Measurements from ENCODE around the gene GRIP1.

Gene GRIP1

GRCh38 chr12:66678338-66679275 is at the start of gene GRIP1:
Gene GRIP1, minus strand, starts transcription at chr12:66679076. Its CDS starts 172 bp downstream, at chr12:66678904.
- DNase-seq, result no peak

GRCh38 chr12:66726556-66726955 is 47.7 kb upstream of the GRIP1 start:
- no peak for DNase-seq

DNA sequence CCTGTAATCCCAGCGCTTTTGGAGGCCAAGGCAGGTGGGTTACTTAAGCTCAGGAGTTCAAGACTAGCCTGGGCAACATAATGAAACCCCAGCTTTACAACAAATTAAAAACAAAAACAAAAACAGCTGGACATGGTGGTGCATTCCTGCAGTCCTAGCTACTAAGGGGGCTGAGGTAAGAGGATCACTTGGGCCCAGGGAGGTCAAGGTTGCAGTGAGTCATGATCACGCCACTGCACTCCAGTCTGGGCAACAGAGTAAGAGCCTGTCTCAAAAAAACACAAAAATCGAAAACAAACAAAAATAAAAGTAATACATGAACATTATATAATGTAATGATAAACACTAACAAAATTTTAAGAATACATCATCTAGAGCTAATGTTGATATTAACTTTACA is 46.2 kb upstream of the GRIP1 start:
- no peak for DNase-seq

DNA sequence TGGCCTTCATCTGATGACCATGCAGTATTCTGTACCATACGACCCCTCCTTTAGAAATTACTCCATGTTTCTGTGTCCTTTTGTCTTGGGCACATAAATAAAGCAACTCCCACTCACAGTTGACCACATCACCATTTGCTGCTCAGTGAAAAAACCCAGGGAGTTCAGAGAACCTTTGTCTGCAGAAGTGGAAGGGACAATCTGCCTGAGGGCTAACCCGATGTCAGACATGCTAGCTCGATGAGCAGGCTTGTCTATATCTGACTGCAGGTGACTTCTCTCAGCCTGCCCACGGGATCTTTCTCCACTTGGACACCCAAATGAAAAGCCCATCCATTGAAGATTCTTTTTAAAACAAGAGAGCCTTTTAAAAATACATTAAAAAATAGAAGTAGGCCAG is 45.7 kb upstream of the GRIP1 start:
- DNase-seq, result no peak

GRCh38 chr12:66724026-66724425 is 45.1 kb upstream of the GRIP1 start:
- DNase-seq, result no peak

GRCh38 chr12:66719862-66720261 is 41.0 kb upstream of the GRIP1 start:
- DNase-seq, result no peak

DNA sequence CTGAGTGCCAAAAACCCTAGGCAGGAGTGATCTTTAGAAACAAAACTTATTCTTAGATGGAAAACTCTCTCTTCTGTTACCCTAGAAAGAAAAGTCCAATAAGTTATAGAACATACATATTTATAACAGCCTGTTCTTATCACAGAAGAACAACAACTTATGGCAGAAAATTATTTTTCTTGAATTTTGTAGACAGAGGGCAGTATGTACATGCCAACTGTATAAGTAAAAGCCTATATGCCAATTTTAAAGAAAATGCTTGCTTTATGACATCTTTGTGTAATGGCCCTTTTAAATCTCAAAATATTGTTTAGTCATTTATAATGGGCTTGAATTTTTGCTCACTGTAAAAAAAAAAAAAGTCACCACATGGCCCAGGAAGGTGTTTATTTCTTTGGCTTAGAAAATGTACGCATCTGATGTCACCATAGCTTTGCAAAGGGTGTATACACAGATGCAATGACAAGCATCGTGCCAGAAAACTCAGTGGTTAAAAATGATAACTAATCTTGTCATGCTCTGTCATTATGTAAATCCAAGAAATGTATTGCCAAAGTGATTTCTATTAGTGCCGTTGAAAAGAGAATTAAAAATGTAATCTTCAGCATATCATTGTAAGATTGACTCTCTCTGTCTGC is 38.3 kb upstream of the GRIP1 start:
- no peak for DNase-seq

GRCh38 chr12:66716522-66716921 is 37.6 kb upstream of the GRIP1 start:
- no peak for DNase-seq

DNA sequence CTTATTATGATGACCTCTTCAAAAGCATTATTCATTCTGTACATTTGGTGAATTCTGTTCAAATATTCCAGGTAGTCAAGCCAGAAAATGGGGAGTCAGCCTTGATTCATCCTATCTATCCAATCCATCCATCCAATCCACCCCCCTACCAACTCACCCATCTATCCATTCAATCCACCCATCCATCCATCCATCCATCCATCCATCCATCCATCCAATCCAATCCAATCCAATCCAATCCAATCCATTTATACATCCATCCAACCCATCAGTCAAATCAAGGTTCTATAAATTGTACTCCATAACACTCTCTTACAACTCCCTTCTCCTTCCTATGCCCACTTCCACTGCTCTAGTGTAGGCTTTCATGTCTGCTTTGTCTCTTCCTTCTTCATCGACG is 35.8 kb upstream of the GRIP1 start:
- DNase-seq, result no peak

- DNase-seq, result no peak
Measured at GRCh38 chr12:66713984-66714383, 35.1 kb upstream of the GRIP1 start.

- no peak for DNase-seq
Measured at GRCh38 chr12:66709893-66710292, 31.0 kb upstream of the GRIP1 start.

DNA sequence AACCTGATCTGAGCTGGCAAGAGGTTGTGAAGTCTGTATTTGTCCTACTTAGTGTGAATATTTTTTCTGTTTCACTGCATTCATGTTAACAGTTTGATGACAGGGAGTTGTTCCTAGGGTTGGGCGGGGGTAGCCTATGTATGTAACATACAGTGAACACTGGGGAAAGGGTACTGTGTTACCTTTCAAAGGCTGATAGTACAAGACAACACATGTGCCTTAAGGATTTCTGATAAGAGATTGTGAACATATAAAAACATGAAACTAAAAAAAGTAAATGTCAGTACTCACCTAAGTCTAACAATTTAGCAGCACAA is 30.5 kb upstream of the GRIP1 start:
- no peak for DNase-seq

GRCh38 chr12:66708704-66709456 is 30.0 kb upstream of the GRIP1 start:
- no peak for DNase-seq

DNA sequence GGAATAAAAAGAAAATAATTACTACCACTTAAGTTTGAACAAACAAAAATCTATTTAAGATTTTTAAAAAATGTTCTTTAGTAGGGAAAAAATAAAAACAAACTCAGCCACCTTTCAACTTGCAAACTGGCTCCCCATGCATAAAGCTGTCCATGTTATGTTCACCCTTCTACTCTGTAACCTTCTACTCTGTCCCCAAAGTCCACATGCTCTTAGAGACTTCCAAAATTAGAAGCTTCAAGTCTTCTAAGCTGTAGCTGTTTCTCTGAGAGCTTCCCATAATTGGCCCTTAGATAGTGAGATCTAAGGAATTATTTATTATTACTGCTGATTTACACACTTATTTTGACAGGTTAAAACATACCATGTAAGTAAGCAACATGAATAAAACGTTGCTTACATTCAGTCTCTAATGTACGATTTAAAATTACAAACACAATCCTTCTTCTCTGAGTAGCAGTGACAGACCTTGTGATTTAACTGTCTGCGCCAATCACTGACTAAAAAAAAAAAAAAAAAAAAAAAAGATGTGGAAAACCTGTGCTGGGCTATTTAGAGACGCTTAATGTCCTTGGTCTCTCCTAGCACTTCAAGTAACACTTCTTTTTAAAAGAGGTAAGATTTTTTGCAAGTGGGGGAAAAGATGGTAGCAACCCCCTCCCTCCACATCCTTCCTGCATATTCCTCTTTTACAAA is 28.3 kb upstream of the GRIP1 start:
- no peak for DNase-seq

DNA sequence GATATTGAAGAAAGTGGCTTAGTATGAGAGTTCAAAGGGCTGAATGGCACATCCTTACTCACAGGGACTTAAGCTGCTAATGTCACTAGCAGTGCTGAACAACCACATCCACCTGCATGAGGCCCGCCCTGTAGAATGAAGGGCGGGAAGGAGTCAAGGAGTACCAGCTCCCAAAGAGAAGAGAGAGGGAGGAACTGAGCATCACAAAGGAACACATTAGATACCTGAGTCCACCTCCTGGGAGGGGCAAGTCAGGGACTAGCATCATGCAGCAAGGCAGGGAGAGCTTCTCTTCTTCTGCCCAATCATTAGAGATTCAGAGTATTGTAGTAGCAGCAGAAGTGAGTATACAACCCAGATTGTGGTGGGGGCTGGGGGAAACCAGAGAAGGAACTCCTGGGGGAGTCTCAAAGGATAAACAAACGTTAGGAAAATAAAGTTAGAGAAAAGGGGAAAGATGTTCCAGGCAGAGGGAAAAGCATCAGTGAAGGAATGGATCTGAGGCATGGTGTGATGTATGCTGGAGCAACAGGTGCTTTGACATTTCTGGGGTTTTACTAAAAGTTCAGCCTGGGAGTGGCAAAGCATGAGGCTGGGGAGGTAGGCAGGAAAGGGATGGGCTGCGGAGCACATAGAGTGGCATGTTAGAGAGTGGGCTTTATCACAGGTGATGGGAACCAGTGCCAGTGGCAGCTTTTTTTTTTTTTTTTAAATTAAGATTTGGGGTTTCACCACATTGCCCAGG is 21.0 kb upstream of the GRIP1 start:
- no peak for DNase-seq

DNA sequence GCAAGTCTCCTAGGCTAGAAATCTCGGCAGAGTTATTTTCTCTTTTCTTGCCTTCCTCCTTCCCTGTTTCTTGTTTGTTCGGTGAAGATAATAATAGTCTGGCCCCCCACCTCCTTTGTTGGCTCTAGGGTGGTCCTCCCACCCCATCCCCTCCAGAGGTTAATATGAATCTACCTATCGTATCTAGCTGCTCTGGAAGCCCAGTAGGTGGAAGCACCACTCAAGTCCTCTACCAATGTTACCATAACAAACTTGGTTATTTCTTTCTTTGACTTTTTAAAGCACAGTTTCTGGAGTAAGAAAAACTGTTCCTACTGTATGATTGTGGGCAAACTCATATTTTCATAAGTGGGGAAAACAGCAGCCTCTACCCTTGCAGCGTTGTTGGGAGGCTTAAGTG is 19.7 kb upstream of the GRIP1 start:
- DNase-seq, result no peak

DNA sequence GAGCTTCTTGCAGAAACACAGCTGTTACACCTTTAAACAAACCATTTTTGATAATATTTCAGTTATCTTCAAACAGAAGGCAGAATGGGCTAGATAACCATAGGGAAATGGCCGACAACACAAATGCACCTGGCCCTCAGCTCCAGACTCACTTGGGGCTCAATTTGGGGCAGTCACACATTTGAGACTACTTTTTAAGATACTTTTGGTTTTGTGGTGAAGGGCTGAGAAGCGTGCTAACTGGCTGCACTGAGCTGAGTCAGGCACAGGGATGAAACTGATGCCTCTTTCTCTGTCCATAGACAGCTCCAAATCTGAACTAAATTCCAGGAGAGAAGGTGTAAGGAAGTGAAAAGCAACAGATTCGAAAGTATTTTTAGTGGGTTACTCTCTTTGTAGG is 18.5 kb upstream of the GRIP1 start:
- no peak for DNase-seq

- DNase-seq, result no peak
Measured at GRCh38 chr12:66694666-66695613, 16.1 kb upstream of the GRIP1 start.

GRCh38 chr12:66693901-66694513 is 15.1 kb upstream of the GRIP1 start:
- DNase-seq, result no peak

DNA sequence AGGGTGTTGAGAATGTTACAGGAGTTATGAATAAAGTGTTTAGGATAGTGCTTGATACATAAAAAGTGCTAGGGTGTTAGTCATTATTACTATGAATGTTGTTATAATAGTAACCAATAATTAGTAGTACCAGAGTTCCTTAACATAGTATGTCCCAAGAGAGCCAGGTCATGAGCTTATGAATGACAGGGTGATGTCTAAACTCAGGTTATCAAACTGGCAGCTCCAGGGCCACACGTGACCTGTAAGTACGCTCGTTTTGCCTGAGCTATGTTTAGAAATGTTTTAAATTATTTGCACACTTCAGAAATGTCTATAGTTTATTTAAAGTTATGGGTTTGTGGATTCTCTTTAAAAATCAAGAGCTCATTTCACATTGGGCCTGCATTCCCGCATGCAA is 14.1 kb upstream of the GRIP1 start:
- DNase-seq, result no peak

DNA sequence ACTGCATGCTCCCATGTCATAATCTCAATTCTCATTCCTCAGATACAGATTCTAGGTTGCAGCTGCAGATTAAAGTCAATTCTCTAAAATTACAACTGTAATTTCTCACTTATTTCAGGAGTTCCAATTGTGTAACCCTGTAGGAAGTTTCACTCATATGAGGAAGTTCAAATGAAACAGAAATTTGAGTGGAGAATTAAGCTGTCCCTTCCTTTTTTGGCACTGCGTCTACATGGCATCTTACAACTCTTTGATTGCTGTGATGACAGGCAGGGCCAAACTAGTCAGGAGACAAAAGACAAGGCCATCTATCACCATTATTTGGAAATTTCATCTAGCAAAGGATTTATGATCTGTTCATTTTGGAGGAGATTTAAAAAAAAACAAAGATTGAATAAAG is 13.3 kb upstream of the GRIP1 start:
- DNase-seq, result no peak

Measured in stimulated activated CD4-positive, alpha-beta T cell treated with anti-CD3 and anti-CD28 coated beads, Interleukin-12 subunit alpha, Interleukin-12 subunit beta, amount 100 ng/mL, for 4 hours (primary cell).